Lower lobe of right lung (tissue), 2 donors: ENCODE data around the gene SMARCD3. TPM values are rescaled to one million over a fixed set of nuclear protein-coding genes. Genes with fewer than 3 reads are reported as not detected.

Experiments used
- ATAC-seq, 2 donors: fragments of 200-7000 bp; cut with Tn5 transposase; one replicate each; pipeline ENCODE4 v1.9.1; 2020 to 2022; ENCODE audit warnings: mild to moderate bottlenecking in 2 of 2, moderate library complexity in 2 of 2
- DNase-seq: peaks from one replicate; pipeline ENCODE4 v3.0.0-alpha.2; 2020
- H3K27ac ChIP-seq: fragments of 200-600 bp; one replicate; pipeline ENCODE4 v1.8.0; 2022
- H3K27me3 ChIP-seq: fragments of 200-600 bp; one replicate; pipeline ENCODE4 v1.8.0; 2022; ENCODE audit warnings: low read depth
- H3K36me3 ChIP-seq: fragments of 200-600 bp; one replicate; pipeline ENCODE4 v1.8.0; 2022; ENCODE audit warnings: mild to moderate bottlenecking
- H3K4me1 ChIP-seq: fragments of 200-600 bp; one replicate; pipeline ENCODE4 v1.8.0; 2022
- H3K4me3 ChIP-seq: fragments of 200-600 bp; one replicate; pipeline ENCODE4 v1.8.0; 2022; ENCODE audit warnings: mild to moderate bottlenecking
- H3K9me3 ChIP-seq: fragments of 200-600 bp; one replicate; pipeline ENCODE4 v1.8.0; 2022
- CTCF ChIP-seq: fragments of 200-600 bp; IDR thresholded peaks from one replicate; pipeline ENCODE4 v1.8.0; 2022; ENCODE audit warnings: antibody characterized with exemption, mild to moderate bottlenecking
- intact Hi-C: fragments of 100-400 bp; cut with DNase I; formaldehyde crosslinking; loops from one replicate; pipeline ENCODE4 v1.11.0; 2022
- total RNA-seq: library from RNA; stranded (reverse); fragmentation: NEBNext Ultra II Directional; extraction: Animal tissue kit (Norgen Biotek cat#: 25700); gene quantifications from one replicate; pipeline ENCODE4 v1.2.1, GENCODE V29; 2021
- donor health status: DM: no; HTN: yes; CAD: no; lungs with severe emphysema.

SMARCD3 gene
- total RNA-seq, 1 donor from 2014 or later: 53.1 TPM

- intact Hi-C loops: loop anchor here (5.0 kb wide), 1 partner anchor 61 kb away; no protein-coding TSS in a partner anchor
- Histone ChIP-seq H3K4me1 (peaks cover 32% of the 10 kb centered on the region), H3K4me3 (no peak overlapping the region), H3K9me3 (no peaks in the 10 kb centered on the region), H3K36me3 (peaks cover 56% of the 10 kb centered on the region), H3K27me3 (peaks cover 13% of the 10 kb centered on the region), H3K27ac (no peak overlapping the region)
- DNase-seq: no peak
- no peak for ATAC-seq
- TF ChIP-seq CTCF: no peak
Observed at GRCh38 chr7:151240942-151241754, 7.3 kb downstream of the SMARCD3 start.

GRCh38 chr7:151240536-151240935, 8.0 kb downstream of the SMARCD3 start:
- DNase-seq: no peak
- no peak for TF ChIP-seq CTCF

GRCh38 chr7:151239837-151240459, 8.5 kb downstream of the SMARCD3 start:
- ATAC-seq: no peak
- Histone ChIP-seq H3K27me3 (peaks cover 5% of the 10 kb centered on the region), H3K27ac (no peak overlapping the region), H3K4me1 (peaks cover 20% of the 10 kb centered on the region), H3K36me3 (peaks cover 68% of the 10 kb centered on the region), H3K4me3 (no peak overlapping the region), H3K9me3 (no peaks in the 10 kb centered on the region)
- intact Hi-C loops: loop anchor here (5.0 kb wide), 1 partner anchor 62 kb away; no protein-coding TSS in a partner anchor
- no peak for DNase-seq
- TF ChIP-seq CTCF: no peak

More at GRCh38 chr7:151240536-151240935, 8.0 kb downstream of the SMARCD3 start:
- no peak overlapping the region for H3K4me3 ChIP-seq
- H3K4me1 ChIP-seq: peaks cover 26% of the 10 kb centered on the region
- peaks cover 62% of the 10 kb centered on the region for H3K36me3 ChIP-seq
- H3K27ac ChIP-seq: no peak overlapping the region
- peaks cover 11% of the 10 kb centered on the region for H3K27me3 ChIP-seq
- ATAC-seq: no peak
- intact Hi-C loops: loop anchor here (5.0 kb wide), 1 partner anchor 62 kb away; no protein-coding TSS in a partner anchor
- H3K9me3 ChIP-seq: no peaks in the 10 kb centered on the region

- intact Hi-C loops: no loop called here
- H3K36me3 ChIP-seq: peaks cover 73% of the 10 kb centered on the region
- no peak for ATAC-seq
Observed at GRCh38 chr7:151238924-151239836, 9.3 kb downstream of the SMARCD3 start.

More at GRCh38 chr7:151238924-151239836, 9.3 kb downstream of the SMARCD3 start:
- peaks cover 15% of the 10 kb centered on the region for H3K4me1 ChIP-seq
- no peak for DNase-seq
- H3K9me3 ChIP-seq: no peaks in the 10 kb centered on the region
- H3K4me3 ChIP-seq: no peak overlapping the region
- H3K27me3 ChIP-seq: no peaks in the 10 kb centered on the region
- no peak for TF ChIP-seq CTCF
- no peak overlapping the region for H3K27ac ChIP-seq
